GM19240 (cell line): Measurements from ENCODE around the gene ARID4B.
"Not testable (repeated sequence)": the region's sequence is repeated elsewhere in the genome, so short reads cannot be mapped to it uniquely, and the experiment has no call there.

Source experiments
- DNase-seq: peaks from one replicate; pipeline ENCODE4 v3.0.0; 2011; ENCODE audit warnings: low spot score; ENCODE audit not compliant: insufficient read length

Gene ARID4B

DNA sequence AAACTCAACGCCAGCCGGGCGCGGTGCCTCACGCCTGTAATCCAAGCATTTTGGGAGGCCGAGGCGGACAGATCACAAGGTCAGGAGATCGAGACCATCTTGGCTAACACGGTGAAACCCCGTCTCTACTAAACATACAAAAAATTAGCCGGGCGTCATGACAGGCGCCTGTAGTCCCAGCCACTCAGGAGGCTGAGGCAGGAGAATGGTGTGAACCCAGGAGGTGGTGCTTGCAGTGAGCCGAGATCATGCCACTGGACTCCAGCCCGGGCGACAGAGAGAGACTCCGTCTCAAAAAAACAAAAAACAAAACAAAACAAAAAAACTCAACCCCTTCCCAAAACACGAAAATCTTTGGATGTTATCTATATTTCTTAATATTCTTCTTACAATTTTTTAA lies 58.0 kb downstream of the ARID4B start:
- not testable (repeated sequence) for DNase-seq

GRCh38 chr1:235268379-235269125 lies 59.4 kb downstream of the ARID4B start:
- DNase-seq, result no peak

- no peak for DNase-seq
These were observed 61.0 kb downstream of the ARID4B start for GRCh38 chr1:235266967-235267366.

- DNase-seq, result no peak
These were observed 61.7 kb downstream of the ARID4B start for GRCh38 chr1:235266325-235266724.

DNA sequence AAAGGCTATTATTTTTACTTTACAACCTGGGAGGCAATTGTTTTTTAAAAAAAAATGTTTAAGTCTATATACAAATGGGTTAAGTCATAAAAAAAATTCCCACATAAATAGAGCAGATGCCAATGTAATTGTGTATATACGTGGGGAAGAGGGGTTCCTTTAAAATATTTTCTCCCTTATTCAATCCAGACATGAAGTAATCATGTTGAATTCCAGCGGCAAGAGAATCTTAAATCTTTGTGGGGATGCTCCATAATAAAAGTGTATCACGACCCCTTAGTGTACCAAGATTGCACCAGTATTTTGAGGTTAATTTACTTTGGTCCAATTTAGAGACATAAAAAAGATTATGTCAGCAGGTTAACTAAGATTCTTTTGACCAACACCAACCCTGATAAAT lies 62.1 kb downstream of the ARID4B start:
- no peak for DNase-seq

DNA sequence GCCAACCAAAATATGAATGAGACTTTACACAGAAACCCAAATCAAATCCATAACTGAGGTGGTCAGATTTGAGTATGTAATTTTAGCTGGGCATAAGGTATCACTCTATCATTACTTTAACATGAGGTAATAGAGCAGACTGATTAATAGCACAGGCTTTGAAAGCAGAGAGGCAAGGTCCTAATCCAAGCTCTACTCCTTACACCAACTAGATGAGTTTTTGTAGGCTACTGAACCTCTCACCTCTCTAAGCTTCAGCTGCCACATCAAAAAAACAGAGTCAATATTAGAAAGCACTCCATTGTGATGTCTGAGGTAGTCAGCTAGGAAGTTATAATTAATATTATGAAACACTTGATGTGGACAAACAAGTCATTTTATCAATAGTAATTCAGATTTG lies 63.7 kb downstream of the ARID4B start:
- DNase-seq, result no peak

- no peak for DNase-seq
These were observed 65.4 kb downstream of the ARID4B start for GRCh38 chr1:235262539-235262938.

- no peak for DNase-seq
These were observed 66.7 kb downstream of the ARID4B start for GRCh38 chr1:235261243-235261642.

- no peak for DNase-seq
These were observed 68.7 kb downstream of the ARID4B start for GRCh38 chr1:235259133-235259778.

GRCh38 chr1:235258068-235258467 lies 69.9 kb downstream of the ARID4B start:
- DNase-seq, result not testable (repeated sequence)

- DNase-seq, result no peak
These were observed 73.3 kb downstream of the ARID4B start for GRCh38 chr1:235254721-235255120.

GRCh38 chr1:235253219-235253962 lies 74.6 kb downstream of the ARID4B start:
- no peak for DNase-seq

- no peak for DNase-seq
These were observed 77.5 kb downstream of the ARID4B start for GRCh38 chr1:235250430-235250829.

- no peak for DNase-seq
These were observed 81.7 kb downstream of the ARID4B start for GRCh38 chr1:235246022-235246948.

DNA sequence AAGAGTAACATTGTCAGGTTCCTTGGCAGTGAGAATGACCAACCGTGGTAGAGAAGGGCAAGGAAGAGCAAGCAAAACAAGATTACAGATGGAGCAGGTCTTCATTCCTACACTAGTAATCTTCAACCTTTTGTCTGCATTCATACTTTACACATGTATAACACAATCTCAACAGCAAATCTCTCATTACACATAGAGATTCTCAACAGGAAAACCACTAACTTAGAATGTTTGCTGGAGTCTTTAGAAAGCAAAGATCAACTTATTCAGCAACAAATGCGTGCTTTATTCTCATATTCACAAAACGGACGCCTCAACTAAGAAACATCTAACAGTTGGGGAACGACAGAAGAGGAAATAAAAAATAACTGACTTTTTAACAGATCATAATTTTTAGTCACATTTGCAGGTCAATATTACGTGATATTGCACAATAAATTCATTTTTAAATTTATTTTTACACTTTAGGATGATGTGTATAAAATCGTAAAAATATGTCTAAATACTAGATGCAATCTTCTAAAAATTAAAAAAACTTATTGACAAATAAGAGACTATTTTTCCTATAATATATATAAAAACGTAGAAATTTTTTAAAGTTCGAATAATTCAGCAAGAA lies 82.9 kb downstream of the ARID4B start:
- DNase-seq, result no peak

DNA sequence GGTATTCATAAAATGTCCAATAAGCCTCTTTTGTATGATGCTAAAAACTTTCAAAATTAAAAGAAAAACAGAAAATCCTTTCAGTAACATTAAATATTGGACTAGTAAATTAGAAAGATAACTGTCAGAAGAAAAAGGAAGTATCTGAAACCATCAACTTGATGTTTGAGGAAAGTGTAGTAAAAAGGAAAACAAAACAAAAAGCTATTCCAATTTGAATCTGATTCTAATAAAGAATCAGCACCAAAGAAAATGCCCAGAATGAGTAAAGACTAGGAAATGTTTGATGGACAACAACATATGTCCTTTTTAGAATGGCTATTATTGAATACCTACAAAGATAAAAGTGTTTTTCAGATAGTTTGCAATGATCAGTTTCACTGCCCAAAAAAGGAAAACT lies 87.0 kb downstream of the ARID4B start:
- no peak for DNase-seq

DNA sequence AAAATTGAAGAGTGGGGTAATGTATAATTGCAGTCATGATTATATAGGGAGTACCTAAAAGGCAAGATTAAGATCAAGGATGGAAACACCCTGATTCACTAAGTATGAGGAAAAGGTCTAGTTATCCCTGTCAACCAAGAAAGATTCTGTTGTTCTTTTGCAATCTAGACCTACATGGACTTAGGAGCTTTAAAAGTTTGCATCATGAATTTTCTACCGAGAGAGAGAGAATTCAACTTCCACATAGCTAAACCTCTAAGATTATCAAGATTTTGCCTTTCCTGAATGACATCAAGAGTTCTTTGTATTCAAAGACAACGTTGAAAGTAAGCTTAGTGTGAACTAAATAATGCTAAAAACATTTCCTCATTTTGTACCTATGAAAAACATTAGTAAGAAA lies 88.1 kb downstream of the ARID4B start:
- no peak for DNase-seq

DNA sequence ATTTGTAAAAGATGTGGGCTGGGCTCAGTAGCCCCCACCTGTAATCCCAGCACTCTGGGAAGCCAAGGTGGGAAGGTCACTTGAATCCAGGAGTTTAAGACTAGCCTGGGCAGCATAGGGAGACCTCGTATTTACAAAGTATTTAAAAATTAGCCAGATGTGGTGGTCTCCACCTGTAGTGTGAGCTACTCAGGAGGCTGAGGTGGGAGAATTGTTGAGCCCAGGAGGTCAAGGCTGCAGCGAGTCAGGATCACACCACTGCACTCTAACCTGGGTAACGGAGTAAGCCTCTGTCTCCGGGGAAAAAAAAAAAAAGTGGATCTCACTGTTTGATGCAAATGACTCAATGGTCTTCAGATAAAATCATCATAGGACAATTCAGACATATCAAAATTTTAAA lies 89.4 kb downstream of the ARID4B start:
- no peak for DNase-seq

DNA sequence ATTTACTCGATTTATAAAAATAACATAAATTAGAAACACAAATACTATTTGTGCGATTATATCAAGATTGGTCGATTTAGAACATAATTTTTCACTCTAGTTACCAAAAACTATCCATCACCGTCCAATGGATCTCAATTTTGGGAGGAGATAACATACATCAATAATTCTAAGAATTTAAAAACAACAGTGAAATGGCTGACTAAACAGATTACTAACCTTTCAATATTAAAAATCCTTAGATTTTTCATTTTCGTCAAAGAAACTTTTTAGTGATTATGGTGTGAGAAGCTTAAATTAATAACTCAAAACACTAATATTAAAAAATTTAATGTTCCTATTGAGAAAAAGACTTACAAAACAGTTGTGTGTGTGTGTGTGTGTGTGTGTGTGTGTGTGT lies 91.9 kb downstream of the ARID4B start:
- DNase-seq, result no peak

DNA sequence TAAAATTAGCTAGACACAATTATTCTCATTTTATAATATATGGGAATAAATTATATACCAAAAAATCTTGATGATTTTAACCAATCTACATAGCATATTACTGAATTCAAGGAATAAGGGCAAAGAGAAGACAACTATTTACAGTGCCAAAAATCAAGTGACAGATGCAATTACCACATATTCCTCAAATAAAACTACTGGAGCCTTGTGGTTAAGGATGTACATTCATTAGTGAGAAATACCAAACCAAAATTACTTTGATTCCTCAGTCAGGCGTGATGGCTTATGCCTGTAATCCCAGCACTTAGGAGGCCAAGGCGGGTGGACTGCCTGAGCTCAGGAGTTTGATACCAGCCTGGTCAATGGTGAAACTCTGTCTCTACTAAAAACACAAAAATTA lies 98.1 kb downstream of the ARID4B start:
- DNase-seq, result no peak

DNA sequence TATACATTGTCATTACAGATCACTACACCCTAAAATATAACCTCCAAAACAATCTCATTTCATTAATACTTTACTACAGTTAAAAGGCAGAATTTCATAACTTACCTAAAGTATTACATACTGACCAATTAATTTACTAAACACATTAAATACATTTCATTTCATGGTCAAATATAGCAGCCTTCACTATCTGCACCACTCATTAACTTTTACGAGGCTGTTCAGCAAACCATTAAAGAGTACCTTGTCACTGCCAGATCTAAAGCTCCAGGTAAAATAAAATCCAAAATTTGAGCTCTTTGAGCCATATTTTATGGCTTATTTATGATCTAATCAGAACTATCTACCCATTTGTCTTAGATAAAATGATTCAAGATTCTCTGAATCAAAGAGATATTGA lies 100.6 kb downstream of the ARID4B start:
- DNase-seq, result no peak
